Fibroblast of skin of abdomen (primary cell): ENCODE results near the gene C11orf54.
"Not testable (repeated sequence)": the region's sequence is repeated elsewhere in the genome, so short reads cannot be mapped to it uniquely, and the experiment has no call there.

ENCODE experiments used
- DNase-seq: peaks from one replicate; pipeline ENCODE4 v3.0.0-alpha.2; 2013

The C11orf54 gene

DNA sequence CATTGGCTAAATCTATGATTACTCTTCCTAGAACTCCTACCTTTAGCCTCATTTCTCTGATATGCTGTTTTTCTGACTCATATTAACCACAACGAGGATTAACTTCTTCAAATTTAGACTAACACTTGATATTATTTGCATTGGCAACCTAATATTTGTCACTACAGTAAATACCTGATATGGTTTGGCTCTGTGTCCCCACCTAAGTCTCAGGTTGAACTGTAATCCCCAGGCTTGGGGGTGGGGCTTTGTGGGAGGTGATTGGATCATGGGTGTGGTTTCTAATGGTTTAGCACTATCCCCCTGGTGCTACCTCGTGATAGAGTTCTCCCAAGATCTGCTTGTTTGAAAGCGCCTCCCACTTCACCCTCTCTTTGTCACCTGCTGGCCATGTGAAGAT lies 25.5 kb downstream of the C11orf54 start:
- DNase-seq, result no peak

DNA sequence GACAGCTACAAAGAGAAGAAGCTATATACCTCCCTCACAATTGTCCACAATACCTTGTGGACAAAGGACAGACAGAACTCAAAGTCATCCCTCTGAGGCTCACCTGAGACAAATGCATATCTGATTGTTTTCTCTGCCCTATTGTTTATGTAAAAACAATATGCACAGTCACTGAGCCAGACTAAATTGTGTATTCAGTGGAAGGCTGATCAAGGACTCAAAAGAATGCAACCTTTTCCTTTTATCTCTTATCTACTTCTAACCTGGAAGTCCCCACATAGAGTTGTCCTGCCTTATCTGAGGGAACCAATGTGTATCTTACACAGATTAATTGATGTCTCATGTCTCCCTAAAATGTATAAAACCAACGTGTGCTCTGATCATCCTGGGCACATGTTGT lies 28.7 kb downstream of the C11orf54 start:
- no peak for DNase-seq

DNA sequence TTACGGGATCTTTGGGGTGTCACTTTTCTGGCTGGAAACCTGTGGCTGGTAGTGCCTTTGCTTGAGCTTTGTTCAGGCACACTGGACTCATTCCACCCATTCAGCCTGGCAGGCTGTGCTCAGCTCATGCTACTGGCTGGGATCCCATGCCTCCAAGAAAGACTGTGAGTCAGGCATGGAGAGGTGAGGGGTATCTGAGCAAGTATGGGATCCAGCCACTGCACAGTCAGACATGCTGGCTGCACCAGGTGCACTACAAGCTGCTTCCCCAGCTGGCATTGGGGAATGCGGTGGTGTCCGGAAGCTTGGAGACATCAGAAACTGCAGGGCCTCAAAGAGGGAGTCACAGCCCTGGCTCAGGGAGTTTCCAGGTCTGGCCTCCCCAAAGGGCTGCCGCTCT lies 30.7 kb downstream of the C11orf54 start:
- DNase-seq, result no peak

DNA sequence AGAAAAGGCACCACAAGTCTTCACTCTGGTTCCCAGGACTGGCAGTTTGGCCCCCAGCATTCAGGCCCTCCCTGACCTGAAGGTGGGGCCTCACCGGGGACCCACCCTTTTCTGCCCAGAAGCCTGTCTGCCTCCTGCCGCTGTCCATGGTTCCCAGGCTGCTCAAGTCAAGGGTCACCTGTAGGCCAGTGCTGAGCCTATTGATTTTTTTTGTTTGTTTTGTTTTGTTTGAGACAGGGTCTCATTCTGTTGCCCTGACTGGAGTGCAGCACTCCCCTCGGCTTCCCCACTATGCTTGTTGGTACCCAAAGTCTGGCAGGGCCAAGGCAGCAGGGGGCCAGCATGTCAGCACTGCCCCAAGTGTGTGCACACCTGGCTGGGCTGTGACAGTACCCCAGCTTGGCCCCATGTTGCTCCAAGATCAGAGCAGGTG lies 31.6 kb downstream of the C11orf54 start:
- DNase-seq, result no peak

DNA sequence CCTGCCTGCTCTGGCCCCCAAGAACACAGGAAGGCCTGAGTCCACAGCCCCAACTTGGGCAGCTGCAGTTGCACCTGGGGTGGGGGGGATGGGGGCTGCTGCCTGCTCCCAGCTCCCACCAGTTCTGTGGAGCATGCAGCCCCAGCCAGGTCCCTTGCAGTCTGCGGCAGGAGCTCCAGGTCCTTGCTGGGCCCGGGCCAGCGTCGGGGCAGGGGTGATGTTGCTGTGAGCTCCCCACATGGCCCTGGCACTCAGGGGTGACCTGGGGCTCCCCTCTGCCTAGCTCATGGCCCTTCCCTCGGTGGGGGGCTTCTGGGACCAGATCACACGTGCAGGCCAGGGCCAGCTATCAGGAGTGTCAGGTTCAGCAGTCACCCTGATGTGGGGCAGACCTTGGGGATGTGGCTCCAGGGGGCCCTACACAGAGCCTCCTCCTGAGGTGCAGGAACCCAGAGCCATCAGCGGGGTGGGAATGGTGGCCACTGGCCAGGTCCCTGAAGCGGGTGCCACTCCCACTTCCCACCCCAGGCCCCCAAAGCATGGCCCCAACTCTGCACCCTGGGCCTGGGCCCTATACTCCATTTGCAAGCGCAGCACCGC lies 32.2 kb downstream of the C11orf54 start:
- no peak for DNase-seq

DNA sequence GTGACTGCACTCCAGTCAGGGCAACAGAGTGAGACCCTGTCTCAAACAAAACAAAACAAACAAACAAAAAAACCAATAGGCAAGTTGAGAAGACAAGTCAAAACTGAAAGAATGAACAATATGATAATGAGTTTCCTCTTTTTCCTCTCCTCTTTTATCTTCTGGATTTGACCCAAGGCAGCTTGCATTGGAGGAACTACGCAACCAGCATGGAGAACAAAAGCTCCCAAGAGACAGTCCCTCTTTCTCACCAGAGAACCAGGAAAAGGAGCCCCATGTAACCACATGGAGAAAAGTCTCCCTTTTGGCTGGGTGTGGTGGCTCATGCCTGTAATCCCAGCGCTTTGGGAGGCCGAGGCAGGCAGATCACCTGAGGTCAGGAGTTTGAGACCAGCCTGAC lies 33.1 kb downstream of the C11orf54 start:
- DNase-seq, result not testable (repeated sequence)

DNA sequence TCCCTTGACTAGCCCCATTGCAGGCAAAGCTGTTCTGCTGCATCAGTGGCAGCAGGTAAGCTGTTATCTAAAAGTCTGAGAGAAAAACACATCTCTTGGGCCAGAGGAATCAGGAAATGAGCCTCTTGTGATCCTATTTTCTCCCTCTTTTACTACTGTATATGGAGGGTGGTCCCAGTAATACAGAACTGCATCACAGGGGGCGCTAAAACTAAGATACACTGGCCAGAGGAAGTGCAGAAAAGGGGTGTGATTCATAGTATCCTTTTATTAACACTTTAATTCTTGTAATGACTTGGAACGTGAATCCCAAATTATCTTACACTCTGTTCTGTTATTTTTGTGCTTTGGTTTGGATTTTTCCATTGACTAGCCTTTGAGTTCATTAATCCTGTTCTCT lies 33.8 kb downstream of the C11orf54 start:
- no peak for DNase-seq

DNA sequence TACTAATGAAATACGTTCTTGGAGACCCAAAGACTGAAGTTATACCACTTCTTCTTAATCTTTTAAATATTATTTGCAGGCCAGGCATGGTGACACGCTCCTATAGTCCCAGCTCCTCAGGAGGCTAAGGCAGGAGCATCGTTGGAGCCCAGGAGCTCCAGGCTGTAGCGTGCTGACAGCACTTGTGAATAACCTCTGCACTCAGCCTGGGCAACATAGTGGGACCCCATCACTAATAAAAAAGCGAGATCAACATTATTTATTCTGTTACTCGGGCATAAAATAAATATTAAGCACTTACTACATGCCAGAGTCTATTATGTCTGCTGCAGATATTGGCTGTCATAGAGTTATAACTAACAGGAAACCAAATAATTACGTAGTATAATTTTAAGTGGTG lies 41.9 kb downstream of the C11orf54 start:
- no peak for DNase-seq

DNA sequence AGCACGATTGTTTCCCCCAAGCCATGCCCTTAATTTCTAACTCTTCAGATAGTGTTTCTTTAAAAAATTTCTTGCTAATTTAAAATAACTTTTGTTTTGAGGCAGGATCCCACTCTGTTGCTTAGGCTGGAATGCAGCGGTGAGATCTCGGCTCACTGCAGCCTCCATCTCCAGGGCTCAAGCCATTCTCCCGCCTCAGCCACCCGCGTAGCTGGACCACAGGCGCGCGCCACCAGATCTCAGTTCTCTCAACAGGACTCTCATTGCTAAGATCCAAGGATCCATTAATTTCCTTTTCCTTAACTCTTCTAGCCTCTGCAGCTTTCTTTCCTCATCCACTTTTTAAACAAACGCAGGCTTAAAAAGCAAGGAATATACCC lies 42.3 kb downstream of the C11orf54 start:
- no peak for DNase-seq

DNA sequence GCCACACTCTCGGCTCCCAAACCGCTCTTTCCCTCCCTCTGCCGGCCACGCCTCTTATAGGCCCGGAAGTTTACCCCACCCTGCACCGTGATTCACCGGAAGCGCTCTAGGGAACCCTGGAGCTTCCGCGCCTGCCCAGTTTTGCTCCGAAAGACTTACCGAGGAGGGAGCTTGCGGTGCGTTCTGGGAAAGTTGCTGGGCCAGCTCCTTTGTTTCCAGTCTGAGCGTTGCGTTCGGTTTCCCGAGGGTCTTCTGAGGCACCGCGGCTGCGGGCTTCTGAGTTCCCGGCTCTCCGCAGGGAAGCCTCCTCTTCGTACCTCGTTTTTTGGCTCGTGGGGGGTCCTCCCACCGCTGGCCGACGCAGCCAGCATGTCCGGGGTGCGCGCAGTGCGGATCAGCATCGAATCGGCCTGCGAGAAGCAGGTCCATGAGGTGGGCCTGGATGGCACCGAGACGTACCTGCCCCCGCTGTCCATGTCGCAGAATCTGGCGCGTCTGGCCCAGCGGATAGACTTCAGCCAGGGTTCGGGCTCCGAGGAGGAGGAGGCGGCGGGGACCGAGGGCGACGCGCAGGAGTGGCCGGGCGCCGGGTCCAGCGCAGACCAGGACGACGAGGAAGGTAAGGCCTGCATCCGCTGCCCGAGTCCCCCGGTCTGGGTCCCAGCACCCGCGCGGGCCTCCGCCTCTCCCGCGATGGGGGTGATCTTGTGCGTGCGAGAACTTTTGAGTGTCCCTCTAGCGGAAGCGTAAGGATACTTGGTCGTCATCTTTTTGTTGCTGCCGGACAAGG lies 42.9 kb downstream of the C11orf54 start, which contains the start of gene MED17:
Gene MED17, plus strand, starts transcription at position 138 of the 790 bp plus-strand sequence. Its CDS starts 232 bp downstream, at position 370.
- DNase-seq, result peak; percentile 93

DNA sequence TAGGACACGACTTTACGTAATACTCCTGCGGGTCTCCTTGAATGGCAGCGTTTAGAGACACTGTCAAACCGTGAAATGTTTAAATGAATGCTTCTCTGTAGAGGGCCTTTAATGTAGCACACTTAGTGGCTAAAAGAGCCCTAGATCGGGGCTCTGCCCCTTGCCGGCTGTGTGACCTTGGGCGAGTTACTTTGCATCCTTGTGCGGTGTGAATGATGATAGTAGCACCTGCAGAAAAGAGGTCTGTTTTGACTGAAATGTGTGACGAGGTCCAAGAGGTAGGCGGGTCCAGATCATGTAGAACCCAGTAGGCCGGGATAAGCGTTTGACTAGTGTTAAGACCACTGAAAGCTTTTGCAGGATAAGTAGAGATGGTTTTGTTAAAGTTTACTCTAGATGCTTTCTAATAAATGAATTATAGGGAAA lies 43.5 kb downstream of the C11orf54 start:
- DNase-seq, result no peak

DNA sequence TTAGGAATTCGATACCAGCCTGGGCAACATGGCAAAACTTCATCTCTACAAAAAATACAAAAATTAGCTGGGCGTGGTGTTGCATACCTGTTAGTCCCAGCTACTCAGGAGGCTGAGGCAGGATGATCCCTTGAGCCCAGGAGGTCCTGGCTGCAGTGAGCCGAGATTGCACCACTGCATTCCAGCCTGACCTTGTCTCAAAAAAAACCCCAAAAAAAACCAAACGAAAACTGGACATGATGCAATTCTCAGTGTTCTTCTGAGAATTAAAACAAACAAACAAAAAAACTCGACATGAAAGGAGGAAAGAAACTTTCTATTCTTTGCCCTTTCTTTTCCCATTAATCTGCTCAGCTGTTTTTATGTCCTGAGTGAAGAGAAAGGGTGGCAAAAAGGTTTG lies 50.0 kb downstream of the C11orf54 start:
- DNase-seq, result no peak

DNA sequence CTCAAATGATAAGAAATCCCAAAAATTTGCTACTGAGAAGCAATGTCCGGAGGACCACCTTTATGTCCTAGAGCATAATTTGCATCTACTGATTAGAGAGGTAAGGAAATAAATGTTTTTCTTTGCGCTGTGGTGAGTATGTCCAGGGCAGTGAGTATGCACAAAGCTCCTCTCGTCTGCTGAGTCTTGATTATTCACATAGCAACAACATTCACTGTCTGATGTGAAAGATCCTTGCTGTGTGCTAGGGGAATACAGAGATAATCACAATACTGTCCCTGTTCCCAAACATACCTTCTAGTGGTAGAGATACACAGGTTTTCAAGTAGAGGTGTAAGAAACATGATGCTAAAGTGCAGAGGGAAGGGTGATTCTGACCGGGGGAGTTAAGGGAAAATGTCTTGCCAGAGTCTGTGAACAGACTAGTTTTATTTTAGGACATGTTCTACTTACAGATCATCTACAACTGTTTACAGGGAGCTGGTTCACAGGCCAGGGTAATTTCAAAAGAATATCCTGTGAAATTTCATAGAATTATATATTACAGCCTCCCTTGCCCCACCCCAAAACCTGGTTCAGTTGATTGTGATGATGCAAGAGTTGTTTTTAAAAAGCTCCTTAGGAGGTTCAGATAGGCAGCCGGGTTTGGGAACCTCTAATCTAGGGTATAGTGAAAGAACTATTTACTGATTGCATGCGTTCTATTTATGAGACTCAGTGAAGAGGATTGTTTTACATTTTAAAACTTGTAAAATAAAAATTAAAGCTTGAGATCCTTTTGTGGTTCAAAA lies 55.2 kb downstream of the C11orf54 start:
- no peak for DNase-seq

DNA sequence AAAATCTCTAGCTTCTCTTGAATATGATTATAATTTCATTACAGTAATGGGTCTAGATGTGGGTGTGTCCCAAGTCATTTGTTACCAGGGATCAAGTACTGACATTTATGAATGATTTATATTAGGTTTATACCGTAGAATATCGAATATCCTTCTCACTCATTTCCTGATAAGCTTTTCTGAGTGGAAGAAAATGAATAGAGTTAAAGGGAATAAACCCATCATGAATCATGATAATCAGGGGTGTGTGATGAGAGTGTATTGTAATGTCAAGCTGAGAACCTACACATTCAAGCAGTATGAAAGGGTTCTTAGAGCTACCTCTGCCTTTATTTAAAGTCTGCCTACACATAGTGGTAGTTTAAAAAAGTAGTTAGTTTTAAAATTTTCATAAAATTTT lies 59.9 kb downstream of the C11orf54 start:
- DNase-seq, result no peak

DNA sequence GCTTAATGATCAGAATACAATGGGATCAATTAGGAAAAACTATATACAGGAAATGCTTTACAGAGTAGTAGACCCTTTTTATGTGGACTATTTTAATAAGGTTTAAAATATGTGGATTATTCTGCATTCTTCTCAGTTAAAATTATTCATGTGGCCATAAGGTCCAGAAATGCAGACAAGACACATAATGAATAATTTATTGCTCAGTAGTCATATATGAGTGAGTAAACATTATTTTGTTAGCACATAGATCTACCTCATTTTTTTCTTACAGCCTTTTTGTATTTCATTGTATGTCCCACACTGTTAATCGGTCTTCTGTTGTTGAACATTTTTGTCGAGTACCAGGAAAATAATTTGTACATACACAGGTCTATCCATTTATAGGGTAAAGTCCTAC lies 63.4 kb downstream of the C11orf54 start:
- DNase-seq, result no peak

DNA sequence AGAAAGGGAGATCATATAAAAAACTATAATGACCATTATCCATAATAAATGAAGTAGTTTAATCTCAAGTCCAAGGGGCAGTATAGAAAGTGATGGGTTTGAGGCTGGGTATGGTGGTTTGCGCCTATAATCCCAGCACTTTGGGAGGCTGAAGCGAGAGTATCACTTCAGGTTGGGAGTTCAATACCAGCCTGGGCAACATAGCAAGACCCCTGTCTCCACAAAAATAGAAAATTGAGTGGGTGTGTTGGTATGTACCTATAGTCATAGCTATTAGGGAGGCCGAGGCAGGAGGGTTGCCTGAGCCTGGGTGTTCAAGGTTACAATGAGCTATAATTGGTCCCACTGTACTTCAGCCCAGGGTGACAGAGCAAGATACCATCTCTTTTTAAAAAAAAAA lies 66.5 kb downstream of the C11orf54 start:
- no peak for DNase-seq

DNA sequence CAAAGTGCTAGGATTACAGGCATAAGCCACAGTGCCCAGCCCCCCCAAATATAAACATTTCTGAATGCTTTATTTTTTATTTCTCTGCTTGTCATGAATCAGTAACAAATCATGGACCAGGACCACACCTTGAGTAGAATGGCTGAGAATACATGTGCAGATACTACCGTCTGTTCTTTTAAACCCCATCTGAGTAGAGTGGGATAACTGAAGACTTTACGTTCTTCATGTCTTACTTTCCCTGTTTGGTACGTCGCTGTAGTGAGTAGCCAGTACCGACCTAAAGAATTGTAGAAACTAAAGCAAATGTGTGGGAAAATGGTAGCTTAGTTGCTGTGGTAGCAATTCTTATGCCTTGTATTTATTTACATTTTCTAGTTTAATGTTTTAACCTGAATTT lies 72.5 kb downstream of the C11orf54 start:
- no peak for DNase-seq
